Measurements from ENCODE around the gene SCN2A.

Gene SCN2A

GRCh38 chr2:165348441-165348840 is 109.2 kb downstream of the SCN2A start:
- Histone ChIP-seq H3K27ac (ENCODE audit: low read length) (no peak overlapping the region), H3K4me3 (ENCODE audit: low read length) (no peak overlapping the region), H3K27me3 (ENCODE audit: control insufficient read depth, insufficient read depth, low read length) (no peaks in the 10 kb centered on the region), H3K4me1 (ENCODE audit: control insufficient read depth, low read depth, low read length) (no peaks in the 10 kb centered on the region), H3K9ac (ENCODE audit: low read length) (no peak overlapping the region), H3K9me3 (ENCODE audit: control insufficient read depth, low read depth, low read length) (no peaks in the 10 kb centered on the region), H3K36me3 (ENCODE audit: control insufficient read depth, low read depth, low read length) (no peaks in the 10 kb centered on the region)

- Histone ChIP-seq H3K4me3 (ENCODE audit: low read length) (no peak overlapping the region), H3K36me3 (ENCODE audit: control insufficient read depth, low read depth, low read length) (no peaks in the 10 kb centered on the region), H3K9me3 (ENCODE audit: control insufficient read depth, low read depth, low read length) (no peaks in the 10 kb centered on the region), H3K27me3 (ENCODE audit: control insufficient read depth, insufficient read depth, low read length) (no peaks in the 10 kb centered on the region), H3K9ac (ENCODE audit: low read length) (no peak overlapping the region), H3K27ac (ENCODE audit: low read length) (no peak overlapping the region), H3K4me1 (ENCODE audit: control insufficient read depth, low read depth, low read length) (no peaks in the 10 kb centered on the region)
Observed at GRCh38 chr2:165349181-165349580, 110.0 kb downstream of the SCN2A start.

- Histone ChIP-seq H3K27ac (ENCODE audit: low read length) (no peak overlapping the region), H3K4me3 (ENCODE audit: low read length) (no peak overlapping the region), H3K27me3 (ENCODE audit: control insufficient read depth, insufficient read depth, low read length) (no peaks in the 10 kb centered on the region), H3K36me3 (ENCODE audit: control insufficient read depth, low read depth, low read length) (no peaks in the 10 kb centered on the region), H3K4me1 (ENCODE audit: control insufficient read depth, low read depth, low read length) (peaks cover 8% of the 10 kb centered on the region), H3K9ac (ENCODE audit: low read length) (no peak overlapping the region), H3K9me3 (ENCODE audit: control insufficient read depth, low read depth, low read length) (no peaks in the 10 kb centered on the region)
Observed at GRCh38 chr2:165357758-165358157, 118.5 kb downstream of the SCN2A start.

GRCh38 chr2:165361514-165361913 is 122.3 kb downstream of the SCN2A start:
- Histone ChIP-seq H3K27me3 (ENCODE audit: control insufficient read depth, insufficient read depth, low read length) (no peaks in the 10 kb centered on the region), H3K4me1 (ENCODE audit: control insufficient read depth, low read depth, low read length) (peaks cover 8% of the 10 kb centered on the region), H3K9me3 (ENCODE audit: control insufficient read depth, low read depth, low read length) (no peaks in the 10 kb centered on the region), H3K36me3 (ENCODE audit: control insufficient read depth, low read depth, low read length) (no peaks in the 10 kb centered on the region), H3K27ac (ENCODE audit: low read length) (no peak overlapping the region), H3K9ac (ENCODE audit: low read length) (no peak overlapping the region), H3K4me3 (ENCODE audit: low read length) (no peak overlapping the region)

- Histone ChIP-seq H3K4me1 (ENCODE audit: control insufficient read depth, low read depth, low read length) (peaks cover 39% of the 10 kb centered on the region), H3K4me3 (ENCODE audit: low read length) (no peak overlapping the region), H3K9ac (ENCODE audit: low read length) (no peak overlapping the region), H3K27me3 (ENCODE audit: control insufficient read depth, insufficient read depth, low read length) (no peaks in the 10 kb centered on the region), H3K36me3 (ENCODE audit: control insufficient read depth, low read depth, low read length) (no peaks in the 10 kb centered on the region), H3K9me3 (ENCODE audit: control insufficient read depth, low read depth, low read length) (no peaks in the 10 kb centered on the region), H3K27ac (ENCODE audit: low read length) (peak overlapping the region; percentile 6)
Observed at GRCh38 chr2:165369131-165369897, 130.1 kb downstream of the SCN2A start.

GRCh38 chr2:165369898-165370296 is 130.7 kb downstream of the SCN2A start:
- Histone ChIP-seq H3K4me3 (ENCODE audit: low read length) (no peak overlapping the region), H3K9ac (ENCODE audit: low read length) (no peak overlapping the region)

GRCh38 chr2:165371356-165371755 is 132.1 kb downstream of the SCN2A start:
- peaks cover 39% of the 10 kb centered on the region for H3K4me1 ChIP-seq (ENCODE audit: control insufficient read depth, low read depth, low read length)
- no peaks in the 10 kb centered on the region for H3K27me3 ChIP-seq (ENCODE audit: control insufficient read depth, insufficient read depth, low read length)
- no peaks in the 10 kb centered on the region for H3K36me3 ChIP-seq (ENCODE audit: control insufficient read depth, low read depth, low read length)
- no peak overlapping the region for H3K4me3 ChIP-seq (ENCODE audit: low read length)
- H3K9ac ChIP-seq (ENCODE audit: low read length): no peak overlapping the region
- H3K9me3 ChIP-seq (ENCODE audit: control insufficient read depth, low read depth, low read length): no peaks in the 10 kb centered on the region
- H3K27ac ChIP-seq (ENCODE audit: low read length): no peak overlapping the region

More at GRCh38 chr2:165369898-165370296, 130.7 kb downstream of the SCN2A start:
- Histone ChIP-seq H3K27ac (ENCODE audit: low read length) (peak overlapping the region; percentile 6), H3K27me3 (ENCODE audit: control insufficient read depth, insufficient read depth, low read length) (no peaks in the 10 kb centered on the region), H3K4me1 (ENCODE audit: control insufficient read depth, low read depth, low read length) (peaks cover 39% of the 10 kb centered on the region), H3K36me3 (ENCODE audit: control insufficient read depth, low read depth, low read length) (no peaks in the 10 kb centered on the region), H3K9me3 (ENCODE audit: control insufficient read depth, low read depth, low read length) (no peaks in the 10 kb centered on the region)

- no peaks in the 10 kb centered on the region for H3K27me3 ChIP-seq (ENCODE audit: control insufficient read depth, insufficient read depth, low read length)
- H3K27ac ChIP-seq (ENCODE audit: low read length): no peak overlapping the region
- H3K9ac ChIP-seq (ENCODE audit: low read length): no peak overlapping the region
- H3K4me1 ChIP-seq (ENCODE audit: control insufficient read depth, low read depth, low read length): peaks cover 39% of the 10 kb centered on the region
- no peaks in the 10 kb centered on the region for H3K9me3 ChIP-seq (ENCODE audit: control insufficient read depth, low read depth, low read length)
- H3K4me3 ChIP-seq (ENCODE audit: low read length): no peak overlapping the region
- no peaks in the 10 kb centered on the region for H3K36me3 ChIP-seq (ENCODE audit: control insufficient read depth, low read depth, low read length)
Observed at GRCh38 chr2:165373278-165374010, 134.2 kb downstream of the SCN2A start.

- no peaks in the 10 kb centered on the region for H3K9me3 ChIP-seq (ENCODE audit: control insufficient read depth, low read depth, low read length)
- no peak overlapping the region for H3K4me3 ChIP-seq (ENCODE audit: low read length)
- no peaks in the 10 kb centered on the region for H3K36me3 ChIP-seq (ENCODE audit: control insufficient read depth, low read depth, low read length)
- H3K27me3 ChIP-seq (ENCODE audit: control insufficient read depth, insufficient read depth, low read length): no peaks in the 10 kb centered on the region
- no peak overlapping the region for H3K27ac ChIP-seq (ENCODE audit: low read length)
- H3K4me1 ChIP-seq (ENCODE audit: control insufficient read depth, low read depth, low read length): peaks cover 22% of the 10 kb centered on the region
- H3K9ac ChIP-seq (ENCODE audit: low read length): no peak overlapping the region
Observed at GRCh38 chr2:165376571-165376975, 137.4 kb downstream of the SCN2A start.

GRCh38 chr2:165382362-165382761 is 143.1 kb downstream of the SCN2A start:
- Histone ChIP-seq H3K27me3 (ENCODE audit: control insufficient read depth, insufficient read depth, low read length) (no peaks in the 10 kb centered on the region), H3K4me1 (ENCODE audit: control insufficient read depth, low read depth, low read length) (no peaks in the 10 kb centered on the region), H3K36me3 (ENCODE audit: control insufficient read depth, low read depth, low read length) (no peaks in the 10 kb centered on the region), H3K4me3 (ENCODE audit: low read length) (no peak overlapping the region), H3K9me3 (ENCODE audit: control insufficient read depth, low read depth, low read length) (no peaks in the 10 kb centered on the region), H3K27ac (ENCODE audit: low read length) (no peak overlapping the region), H3K9ac (ENCODE audit: low read length) (no peak overlapping the region)

GRCh38 chr2:165390875-165391274 is 151.7 kb downstream of the SCN2A start:
- Histone ChIP-seq H3K27me3 (ENCODE audit: control insufficient read depth, insufficient read depth, low read length) (no peaks in the 10 kb centered on the region), H3K4me1 (ENCODE audit: control insufficient read depth, low read depth, low read length) (peaks cover 8% of the 10 kb centered on the region), H3K9me3 (ENCODE audit: control insufficient read depth, low read depth, low read length) (no peaks in the 10 kb centered on the region), H3K27ac (ENCODE audit: low read length) (no peak overlapping the region), H3K4me3 (ENCODE audit: low read length) (no peak overlapping the region), H3K36me3 (ENCODE audit: control insufficient read depth, low read depth, low read length) (no peaks in the 10 kb centered on the region), H3K9ac (ENCODE audit: low read length) (no peak overlapping the region)

GRCh38 chr2:165391791-165392190 is 152.6 kb downstream of the SCN2A start:
- Histone ChIP-seq H3K27me3 (ENCODE audit: control insufficient read depth, insufficient read depth, low read length) (no peaks in the 10 kb centered on the region), H3K4me3 (ENCODE audit: low read length) (no peak overlapping the region), H3K27ac (ENCODE audit: low read length) (no peak overlapping the region), H3K9me3 (ENCODE audit: control insufficient read depth, low read depth, low read length) (no peaks in the 10 kb centered on the region), H3K9ac (ENCODE audit: low read length) (no peak overlapping the region), H3K36me3 (ENCODE audit: control insufficient read depth, low read depth, low read length) (no peaks in the 10 kb centered on the region), H3K4me1 (ENCODE audit: control insufficient read depth, low read depth, low read length) (peaks cover 8% of the 10 kb centered on the region)
